ENCODE results near the gene SORCS2. TPM values are rescaled to one million over a fixed set of nuclear protein-coding genes. Genes with fewer than 3 reads are reported as not detected.

Gene SORCS2
- total RNA-seq, 1 experiment from 2014 or later, result not detected

- no peaks in the 10 kb centered on the region for H3K27me3 Mint-ChIP-seq (ENCODE audit: insufficient read depth, unreplicated experiment)
- intact Hi-C loops (cut with micrococcal nuclease), result no loop called here
- H3K27ac Mint-ChIP-seq (ENCODE audit: low read depth, unreplicated experiment), result no peak overlapping the region
- BruUV-seq (replicated peaks), result no TSS peak
- ChIA-PET CTCF (no interaction called here), POLR2A (interaction anchor here (1.1 kb wide), 1 partner anchor 15 kb away, joined by 3 read pairs; no protein-coding TSS in a partner anchor)
- H3K4me1 Mint-ChIP-seq (ENCODE audit: insufficient read depth, unreplicated experiment), result no peaks in the 10 kb centered on the region
- no peaks in the 10 kb centered on the region for H3K9me3 Mint-ChIP-seq (ENCODE audit: unreplicated experiment)
- no peak overlapping the region for H3K4me3 Mint-ChIP-seq (ENCODE audit: unreplicated experiment)
- TF ChIP-seq, protein P1, sequence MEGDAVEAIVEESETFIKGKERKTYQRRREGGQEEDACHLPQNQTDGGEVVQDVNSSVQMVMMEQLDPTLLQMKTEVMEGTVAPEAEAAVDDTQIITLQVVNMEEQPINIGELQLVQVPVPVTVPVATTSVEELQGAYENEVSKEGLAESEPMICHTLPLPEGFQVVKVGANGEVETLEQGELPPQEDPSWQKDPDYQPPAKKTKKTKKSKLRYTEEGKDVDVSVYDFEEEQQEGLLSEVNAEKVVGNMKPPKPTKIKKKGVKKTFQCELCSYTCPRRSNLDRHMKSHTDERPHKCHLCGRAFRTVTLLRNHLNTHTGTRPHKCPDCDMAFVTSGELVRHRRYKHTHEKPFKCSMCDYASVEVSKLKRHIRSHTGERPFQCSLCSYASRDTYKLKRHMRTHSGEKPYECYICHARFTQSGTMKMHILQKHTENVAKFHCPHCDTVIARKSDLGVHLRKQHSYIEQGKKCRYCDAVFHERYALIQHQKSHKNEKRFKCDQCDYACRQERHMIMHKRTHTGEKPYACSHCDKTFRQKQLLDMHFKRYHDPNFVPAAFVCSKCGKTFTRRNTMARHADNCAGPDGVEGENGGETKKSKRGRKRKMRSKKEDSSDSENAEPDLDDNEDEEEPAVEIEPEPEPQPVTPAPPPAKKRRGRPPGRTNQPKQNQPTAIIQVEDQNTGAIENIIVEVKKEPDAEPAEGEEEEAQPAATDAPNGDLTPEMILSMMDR (IDR thresholded peaks at IDR 0.05; ENCODE audit: unreplicated experiment), result no peak
- H3K36me3 Mint-ChIP-seq (ENCODE audit: insufficient read depth, unreplicated experiment), result no peaks in the 10 kb centered on the region
- no peak for DNase-seq (ENCODE audit: unreplicated experiment)
Observed at GRCh38 chr4:7532043-7532442, 339.7 kb downstream of the SORCS2 start.

DNA sequence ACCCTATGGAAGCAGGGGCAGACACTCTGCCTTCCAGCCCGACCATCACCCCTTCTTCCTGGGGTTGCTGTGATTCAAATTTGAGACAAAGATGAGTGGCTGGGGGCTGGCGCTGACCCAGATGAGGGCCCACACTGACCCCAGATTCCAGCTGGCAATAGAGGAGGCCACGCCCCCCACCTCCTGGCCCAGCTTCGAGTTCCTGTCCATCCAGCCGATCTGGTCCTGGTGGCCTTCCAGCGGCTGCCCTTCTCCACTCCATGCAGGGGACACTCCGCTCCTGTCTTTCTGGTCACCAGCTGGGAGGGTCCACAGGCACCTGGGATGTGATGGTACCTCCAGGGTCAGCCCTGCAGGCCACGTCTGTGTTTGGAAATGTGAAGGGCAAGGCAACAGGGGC is 340.9 kb downstream of the SORCS2 start:
- CTCF ChIA-PET, result no interaction called here
- Mint-ChIP-seq H3K4me1 (ENCODE audit: insufficient read depth, unreplicated experiment) (no peaks in the 10 kb centered on the region), H3K4me3 (ENCODE audit: unreplicated experiment) (no peak overlapping the region), H3K27ac (ENCODE audit: low read depth, unreplicated experiment) (no peak overlapping the region), H3K9me3 (ENCODE audit: unreplicated experiment) (no peaks in the 10 kb centered on the region), H3K27me3 (ENCODE audit: insufficient read depth, unreplicated experiment) (no peaks in the 10 kb centered on the region), H3K36me3 (ENCODE audit: insufficient read depth, unreplicated experiment) (no peaks in the 10 kb centered on the region)
- POLR2A ChIA-PET, result no interaction called here
- TF ChIP-seq, protein P1 (IDR thresholded peaks at IDR 0.05; ENCODE audit: unreplicated experiment), result no peak
- no TSS peak for BruUV-seq (replicated peaks)
- no peak for DNase-seq (ENCODE audit: unreplicated experiment)
- intact Hi-C loops (cut with micrococcal nuclease), result no loop called here

DNA sequence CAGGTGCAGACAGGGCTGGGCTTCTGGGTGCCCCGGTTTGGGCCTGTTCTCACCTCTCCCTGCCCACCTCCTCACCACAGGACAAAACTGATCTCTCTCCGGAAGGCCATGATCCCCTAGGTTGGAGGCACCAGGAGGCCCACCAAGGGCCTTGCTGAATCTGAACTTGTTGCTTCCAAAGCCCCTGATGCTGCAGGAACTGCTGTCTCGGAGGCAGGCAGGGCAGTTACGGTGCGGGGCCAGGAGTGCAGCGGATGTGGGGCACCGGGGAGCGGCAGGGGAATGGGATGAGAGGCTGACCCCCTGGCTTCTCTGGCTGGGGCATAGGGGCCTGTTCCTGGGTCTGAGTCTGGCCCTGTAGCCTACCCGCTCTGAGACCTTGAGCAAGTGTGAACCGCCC is 342.8 kb downstream of the SORCS2 start:
- BruUV-seq (replicated peaks), result no TSS peak
- TF ChIP-seq, protein P1 (IDR thresholded peaks at IDR 0.05; ENCODE audit: unreplicated experiment), result no peak
- Mint-ChIP-seq H3K36me3 (ENCODE audit: insufficient read depth, unreplicated experiment) (no peaks in the 10 kb centered on the region), H3K27me3 (ENCODE audit: insufficient read depth, unreplicated experiment) (no peaks in the 10 kb centered on the region), H3K27ac (ENCODE audit: low read depth, unreplicated experiment) (no peak overlapping the region), H3K4me1 (ENCODE audit: insufficient read depth, unreplicated experiment) (no peaks in the 10 kb centered on the region), H3K9me3 (ENCODE audit: unreplicated experiment) (no peaks in the 10 kb centered on the region), H3K4me3 (ENCODE audit: unreplicated experiment) (no peak overlapping the region)
- DNase-seq (ENCODE audit: unreplicated experiment), result no peak
- intact Hi-C loops (cut with micrococcal nuclease), result no loop called here
- ChIA-PET CTCF (no interaction called here), POLR2A (no interaction called here)

- Mint-ChIP-seq H3K4me1 (ENCODE audit: insufficient read depth, unreplicated experiment) (no peaks in the 10 kb centered on the region), H3K36me3 (ENCODE audit: insufficient read depth, unreplicated experiment) (no peaks in the 10 kb centered on the region), H3K27me3 (ENCODE audit: insufficient read depth, unreplicated experiment) (no peaks in the 10 kb centered on the region), H3K27ac (ENCODE audit: low read depth, unreplicated experiment) (no peak overlapping the region), H3K9me3 (ENCODE audit: unreplicated experiment) (no peaks in the 10 kb centered on the region), H3K4me3 (ENCODE audit: unreplicated experiment) (no peak overlapping the region)
- ChIA-PET POLR2A (no interaction called here), CTCF (no interaction called here)
- BruUV-seq (replicated peaks), result no TSS peak
- TF ChIP-seq, protein P1 (IDR thresholded peaks at IDR 0.05; ENCODE audit: unreplicated experiment), result no peak
- intact Hi-C loops (cut with micrococcal nuclease), result no loop called here
- no peak for DNase-seq (ENCODE audit: unreplicated experiment)
Observed at GRCh38 chr4:7535619-7536018, 343.3 kb downstream of the SORCS2 start.

All from MCF 10A (cell line).